Neural cell (in vitro differentiated cells): ENCODE measurements around the gene MSMP. TPM values are rescaled to one million over a fixed set of nuclear protein-coding genes. Genes with fewer than 3 reads are reported as not detected.

Experiments
- H2AFZ ChIP-seq: fragments of 200-600, 300-800 bp; sonication (generic), shearing (Covaris generic); 2 replicates; pipeline ENCODE4 v1.6.0; 2014; ENCODE audit warnings: low read depth, mild to moderate bottlenecking, antibody characterized with exemption, low read length, moderate library complexity
- H3F3A ChIP-seq: fragments of 200-600 bp; shearing (Covaris generic); 2 replicates; pipeline ENCODE4 v1.6.1; 2016; ENCODE audit warnings: mild to moderate bottlenecking, moderate library complexity, mixed read lengths, antibody characterized with exemption, low read length; ENCODE audit not compliant: insufficient read depth, poor library complexity, severe bottlenecking
- H3K27ac ChIP-seq: fragments of 200-600, 300-800 bp; sonication (generic), shearing (Covaris generic); 2 replicates; pipeline ENCODE4 v1.5.1; 2014; ENCODE audit warnings: mild to moderate bottlenecking, low read length, moderate library complexity
- H3K27me3 ChIP-seq: fragments of 300-800, 200-600 bp; sonication (generic), shearing (Covaris generic); 2 replicates; pipeline ENCODE4 v1.6.0; 2014; ENCODE audit warnings: mild to moderate bottlenecking, low read depth, low read length, moderate library complexity; ENCODE audit not compliant: insufficient read depth
- H3K36me3 ChIP-seq: fragments of 300-800, 200-600 bp; sonication (generic), shearing (Covaris generic); 2 replicates; pipeline ENCODE4 v1.5.1; 2014; ENCODE audit warnings: mild to moderate bottlenecking, antibody characterized with exemption, low read length, moderate library complexity; ENCODE audit not compliant: insufficient read depth
- H3K4me2 ChIP-seq: fragments of 300-800, 200-600 bp; sonication (generic), shearing (Covaris generic); 2 replicates; pipeline ENCODE4 v1.6.0; 2014; ENCODE audit warnings: mild to moderate bottlenecking, low read length
- H3K4me3 ChIP-seq: fragments of 300-800, 200-600 bp; sonication (generic), shearing (Covaris generic); 2 replicates; pipeline ENCODE4 v1.5.1; 2014; ENCODE audit warnings: mild to moderate bottlenecking, low read length, moderate library complexity
- H3K79me2 ChIP-seq: fragments of 200-600 bp; shearing (Covaris generic); replicated peaks from 2 replicates; pipeline ENCODE4 v1.6.0; 2014; ENCODE audit warnings: mild to moderate bottlenecking, low read length, moderate library complexity; ENCODE audit not compliant: insufficient read depth
- H3K9ac ChIP-seq: fragments of 300-800, 200-600 bp; sonication (generic), shearing (Covaris generic); 2 replicates; pipeline ENCODE4 v1.6.1; 2016; ENCODE audit warnings: mild to moderate bottlenecking, low read length, mixed read lengths
- H3K9me2 ChIP-seq: fragments of 200-600 bp; shearing (Covaris generic); 2 replicates; pipeline ENCODE4 v1.6.1; 2016; ENCODE audit warnings: mild to moderate bottlenecking, low read length, mixed read lengths; ENCODE audit not compliant: insufficient read depth
- H3K9me3 ChIP-seq: fragments of 200-600, 300-800 bp; sonication (generic), shearing (Covaris generic); 2 replicates; pipeline ENCODE4 v1.6.1; 2016; ENCODE audit warnings: mild to moderate bottlenecking, mixed run types, low read length, moderate library complexity, mixed read lengths
- H4K20me1 ChIP-seq: fragments of 200-600 bp; shearing (Covaris generic); 2 replicates; pipeline ENCODE4 v1.6.1; 2016; ENCODE audit warnings: mild to moderate bottlenecking, mixed run types; ENCODE audit not compliant: insufficient read depth
- EP300 ChIP-seq: fragments of 450-650 bp; conservative IDR thresholded peaks from 2 replicates; pipeline ENCODE4 v1.6.1; 2014; ENCODE audit warnings: antibody characterized with exemption, mild to moderate bottlenecking, moderate library complexity; ENCODE audit not compliant: poor library complexity, severe bottlenecking
- EZH2 ChIP-seq: fragments of 200-600, 300-800 bp; shearing (Covaris generic), sonication (generic); IDR thresholded peaks from 2 replicates; pipeline ENCODE4 v1.6.1; 2014; ENCODE audit warnings: antibody characterized with exemption, low read length, borderline replicate concordance, mild to moderate bottlenecking; ENCODE audit not compliant: insufficient read depth, poor library complexity, severe bottlenecking
- MXI1 ChIP-seq: fragments of 450-650 bp; conservative IDR thresholded peaks from 2 replicates; pipeline ENCODE4 v1.6.1; 2014; ENCODE audit warnings: antibody characterized with exemption, mild to moderate bottlenecking; ENCODE audit not compliant: poor library complexity, severe bottlenecking
- POLR2AphosphoS5 ChIP-seq: IDR thresholded peaks from 2 replicates; pipeline ENCODE4 v1.6.1; 2012
- RAD21 ChIP-seq: fragments of 450-650 bp; conservative IDR thresholded peaks from 2 replicates; pipeline ENCODE4 v1.6.1; 2014; ENCODE audit warnings: antibody characterized with exemption, mild to moderate bottlenecking, moderate library complexity
- SMC3 ChIP-seq: fragments of 450-650 bp; conservative IDR thresholded peaks from 2 replicates; pipeline ENCODE4 v1.6.1; 2014; ENCODE audit warnings: antibody characterized with exemption, mild to moderate bottlenecking, moderate library complexity; ENCODE audit not compliant: poor library complexity
- TAF1 ChIP-seq: IDR thresholded peaks from 2 replicates; pipeline ENCODE4 v1.6.1; 2012; ENCODE audit warnings: low read depth
- polyA plus RNA-seq: library from polyadenylated mRNA; depleted of rRNA; stranded (reverse); fragments of >200 nt; gene quantifications from 2 replicates; pipeline ENCODE4 v1.2.3, GENCODE V29; 2014
- TF ChIP-seq, protein P1 (sequence below): IDR thresholded peaks from 2 replicates; pipeline ENCODE4 v1.6.1; 2012; ENCODE audit warnings: borderline replicate concordance
- TF ChIP-seq, protein P2 (sequence below): fragments of 450-650 bp; IDR thresholded peaks from 2 replicates; pipeline ENCODE4 v1.5.1; 2014; ENCODE audit warnings: antibody characterized with exemption, mild to moderate bottlenecking, moderate library complexity; ENCODE audit not compliant: poor library complexity, severe bottlenecking

Gene MSMP
- polyA plus RNA-seq, 1 donor from 2014 or later = not detected

- Histone ChIP-seq H4K20me1 (no peaks in the 10 kb centered on the region), H3K36me3 (no peaks in the 10 kb centered on the region)
- no peak for TF ChIP-seq SMC3
- TF ChIP-seq, protein P1, sequence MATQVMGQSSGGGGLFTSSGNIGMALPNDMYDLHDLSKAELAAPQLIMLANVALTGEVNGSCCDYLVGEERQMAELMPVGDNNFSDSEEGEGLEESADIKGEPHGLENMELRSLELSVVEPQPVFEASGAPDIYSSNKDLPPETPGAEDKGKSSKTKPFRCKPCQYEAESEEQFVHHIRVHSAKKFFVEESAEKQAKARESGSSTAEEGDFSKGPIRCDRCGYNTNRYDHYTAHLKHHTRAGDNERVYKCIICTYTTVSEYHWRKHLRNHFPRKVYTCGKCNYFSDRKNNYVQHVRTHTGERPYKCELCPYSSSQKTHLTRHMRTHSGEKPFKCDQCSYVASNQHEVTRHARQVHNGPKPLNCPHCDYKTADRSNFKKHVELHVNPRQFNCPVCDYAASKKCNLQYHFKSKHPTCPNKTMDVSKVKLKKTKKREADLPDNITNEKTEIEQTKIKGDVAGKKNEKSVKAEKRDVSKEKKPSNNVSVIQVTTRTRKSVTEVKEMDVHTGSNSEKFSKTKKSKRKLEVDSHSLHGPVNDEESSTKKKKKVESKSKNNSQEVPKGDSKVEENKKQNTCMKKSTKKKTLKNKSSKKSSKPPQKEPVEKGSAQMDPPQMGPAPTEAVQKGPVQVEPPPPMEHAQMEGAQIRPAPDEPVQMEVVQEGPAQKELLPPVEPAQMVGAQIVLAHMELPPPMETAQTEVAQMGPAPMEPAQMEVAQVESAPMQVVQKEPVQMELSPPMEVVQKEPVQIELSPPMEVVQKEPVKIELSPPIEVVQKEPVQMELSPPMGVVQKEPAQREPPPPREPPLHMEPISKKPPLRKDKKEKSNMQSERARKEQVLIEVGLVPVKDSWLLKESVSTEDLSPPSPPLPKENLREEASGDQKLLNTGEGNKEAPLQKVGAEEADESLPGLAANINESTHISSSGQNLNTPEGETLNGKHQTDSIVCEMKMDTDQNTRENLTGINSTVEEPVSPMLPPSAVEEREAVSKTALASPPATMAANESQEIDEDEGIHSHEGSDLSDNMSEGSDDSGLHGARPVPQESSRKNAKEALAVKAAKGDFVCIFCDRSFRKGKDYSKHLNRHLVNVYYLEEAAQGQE = no peak
- no peak for TF ChIP-seq TAF1
- no peak for TF ChIP-seq EZH2
- no peak for TF ChIP-seq MXI1
- TF ChIP-seq, protein P2, sequence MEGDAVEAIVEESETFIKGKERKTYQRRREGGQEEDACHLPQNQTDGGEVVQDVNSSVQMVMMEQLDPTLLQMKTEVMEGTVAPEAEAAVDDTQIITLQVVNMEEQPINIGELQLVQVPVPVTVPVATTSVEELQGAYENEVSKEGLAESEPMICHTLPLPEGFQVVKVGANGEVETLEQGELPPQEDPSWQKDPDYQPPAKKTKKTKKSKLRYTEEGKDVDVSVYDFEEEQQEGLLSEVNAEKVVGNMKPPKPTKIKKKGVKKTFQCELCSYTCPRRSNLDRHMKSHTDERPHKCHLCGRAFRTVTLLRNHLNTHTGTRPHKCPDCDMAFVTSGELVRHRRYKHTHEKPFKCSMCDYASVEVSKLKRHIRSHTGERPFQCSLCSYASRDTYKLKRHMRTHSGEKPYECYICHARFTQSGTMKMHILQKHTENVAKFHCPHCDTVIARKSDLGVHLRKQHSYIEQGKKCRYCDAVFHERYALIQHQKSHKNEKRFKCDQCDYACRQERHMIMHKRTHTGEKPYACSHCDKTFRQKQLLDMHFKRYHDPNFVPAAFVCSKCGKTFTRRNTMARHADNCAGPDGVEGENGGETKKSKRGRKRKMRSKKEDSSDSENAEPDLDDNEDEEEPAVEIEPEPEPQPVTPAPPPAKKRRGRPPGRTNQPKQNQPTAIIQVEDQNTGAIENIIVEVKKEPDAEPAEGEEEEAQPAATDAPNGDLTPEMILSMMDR = no peak
- no peak for TF ChIP-seq EP300
- no peak for TF ChIP-seq RAD21
- no peak for TF ChIP-seq POLR2AphosphoS5
Observed at GRCh38 chr9:35717132-35717870, 36.8 kb downstream of the MSMP start.

GRCh38 chr9:35716230-35716629 is 37.8 kb downstream of the MSMP start:
- no peaks in the 10 kb centered on the region for H3F3A ChIP-seq
- TF ChIP-seq TAF1 = no peak
- TF ChIP-seq POLR2AphosphoS5 = no peak
- no peak for TF ChIP-seq SMC3
- TF ChIP-seq, protein P1 = no peak
- no peak for TF ChIP-seq EP300
- no peak for TF ChIP-seq MXI1
- no peak for TF ChIP-seq RAD21
- TF ChIP-seq, protein P2 = no peak
- no peak for TF ChIP-seq EZH2
- H3K36me3 ChIP-seq = no peaks in the 10 kb centered on the region
- no peaks in the 10 kb centered on the region for H4K20me1 ChIP-seq
- H3K27ac ChIP-seq = no peak overlapping the region
- no peak overlapping the region for H2AFZ ChIP-seq
- H3K4me3 ChIP-seq = no peak overlapping the region
- H3K9ac ChIP-seq = no peak overlapping the region
- no peak overlapping the region for H3K4me2 ChIP-seq
- H3K27me3 ChIP-seq = no peaks in the 10 kb centered on the region
- no peaks in the 10 kb centered on the region for H3K79me2 ChIP-seq
- no peaks in the 10 kb centered on the region for H3K9me3 ChIP-seq
- no peaks in the 10 kb centered on the region for H3K9me2 ChIP-seq

More at GRCh38 chr9:35717132-35717870, 36.8 kb downstream of the MSMP start:
- H3K4me3 ChIP-seq = no peak overlapping the region
- no peak overlapping the region for H2AFZ ChIP-seq
- H3K9me2 ChIP-seq = no peaks in the 10 kb centered on the region
- no peaks in the 10 kb centered on the region for H3F3A ChIP-seq
- no peaks in the 10 kb centered on the region for H3K27me3 ChIP-seq
- H3K9me3 ChIP-seq = no peaks in the 10 kb centered on the region
- H3K27ac ChIP-seq = no peak overlapping the region
- H3K9ac ChIP-seq = no peak overlapping the region
- H3K4me2 ChIP-seq = no peak overlapping the region
- H3K79me2 ChIP-seq = no peaks in the 10 kb centered on the region
